Astrocyte of the cerebellum (primary cell): Measurements from ENCODE around the gene DACT1.

Experiments
- DNase-seq: peaks from one replicate; pipeline ENCODE4 v3.0.0-alpha.2; 2011; ENCODE audit warnings: low read depth
- H3K4me3 ChIP-seq: 2 replicates; pipeline ENCODE4 v1.5.1; 2011; ENCODE audit warnings: mild to moderate bottlenecking, low read depth, low read length, moderate library complexity
- in situ Hi-C: cut with HindIII; loops from 2 replicates; pipeline ENCODE4 v1.10.0; 2017; ENCODE audit warnings: low sequenced_read_pairs
- TF ChIP-seq, protein P1 (sequence below): IDR thresholded peaks from 2 replicates; pipeline ENCODE4 v1.5.1; 2012; ENCODE audit warnings: low read length, low read depth, moderate library complexity, mild to moderate bottlenecking; ENCODE audit errors: missing control alignments

Gene DACT1

GRCh38 chr14:58640959-58641358, 3.2 kb downstream of the DACT1 start:
- in situ Hi-C loops: no loop called here
- TF ChIP-seq, protein P1, sequence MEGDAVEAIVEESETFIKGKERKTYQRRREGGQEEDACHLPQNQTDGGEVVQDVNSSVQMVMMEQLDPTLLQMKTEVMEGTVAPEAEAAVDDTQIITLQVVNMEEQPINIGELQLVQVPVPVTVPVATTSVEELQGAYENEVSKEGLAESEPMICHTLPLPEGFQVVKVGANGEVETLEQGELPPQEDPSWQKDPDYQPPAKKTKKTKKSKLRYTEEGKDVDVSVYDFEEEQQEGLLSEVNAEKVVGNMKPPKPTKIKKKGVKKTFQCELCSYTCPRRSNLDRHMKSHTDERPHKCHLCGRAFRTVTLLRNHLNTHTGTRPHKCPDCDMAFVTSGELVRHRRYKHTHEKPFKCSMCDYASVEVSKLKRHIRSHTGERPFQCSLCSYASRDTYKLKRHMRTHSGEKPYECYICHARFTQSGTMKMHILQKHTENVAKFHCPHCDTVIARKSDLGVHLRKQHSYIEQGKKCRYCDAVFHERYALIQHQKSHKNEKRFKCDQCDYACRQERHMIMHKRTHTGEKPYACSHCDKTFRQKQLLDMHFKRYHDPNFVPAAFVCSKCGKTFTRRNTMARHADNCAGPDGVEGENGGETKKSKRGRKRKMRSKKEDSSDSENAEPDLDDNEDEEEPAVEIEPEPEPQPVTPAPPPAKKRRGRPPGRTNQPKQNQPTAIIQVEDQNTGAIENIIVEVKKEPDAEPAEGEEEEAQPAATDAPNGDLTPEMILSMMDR: no peak
- H3K4me3 ChIP-seq: no peak overlapping the region
- DNase-seq: no peak

- DNase-seq: no peak
- in situ Hi-C loops: no loop called here
- TF ChIP-seq, protein P1: no peak
- no peak overlapping the region for H3K4me3 ChIP-seq
These were observed 3.7 kb downstream of the DACT1 start for GRCh38 chr14:58641509-58641908.

DNA sequence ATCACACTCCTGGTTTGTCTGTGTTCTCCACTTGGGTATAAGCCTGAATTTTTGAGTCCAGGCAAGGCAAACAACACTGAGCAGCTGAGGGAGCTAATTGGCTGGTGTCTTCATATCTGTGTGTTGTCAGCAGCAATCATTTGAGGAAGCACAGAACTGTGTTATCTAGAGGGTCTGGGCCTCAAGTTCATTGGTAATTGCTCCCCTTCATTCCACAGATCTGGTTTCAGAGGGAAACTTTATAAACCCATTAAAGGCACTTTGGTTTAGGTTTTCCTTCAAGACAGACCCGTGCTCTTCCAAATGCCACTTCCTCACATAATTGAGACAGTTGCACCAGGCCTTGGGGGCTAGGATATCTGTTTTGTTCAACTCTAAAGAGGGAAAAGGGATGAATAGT, 5.6 kb downstream of the DACT1 start:
- in situ Hi-C loops: no loop called here
- no peak overlapping the region for H3K4me3 ChIP-seq
- no peak for DNase-seq
- TF ChIP-seq, protein P1: no peak

- in situ Hi-C loops: no loop called here
- TF ChIP-seq, protein P1: no peak
- no peak overlapping the region for H3K4me3 ChIP-seq
- no peak for DNase-seq
These were observed 7.9 kb downstream of the DACT1 start for GRCh38 chr14:58645641-58646040.

GRCh38 chr14:58646479-58646878, 8.7 kb downstream of the DACT1 start:
- in situ Hi-C loops: no loop called here
- TF ChIP-seq, protein P1: no peak
- no peak overlapping the region for H3K4me3 ChIP-seq
- DNase-seq: no peak

DNA sequence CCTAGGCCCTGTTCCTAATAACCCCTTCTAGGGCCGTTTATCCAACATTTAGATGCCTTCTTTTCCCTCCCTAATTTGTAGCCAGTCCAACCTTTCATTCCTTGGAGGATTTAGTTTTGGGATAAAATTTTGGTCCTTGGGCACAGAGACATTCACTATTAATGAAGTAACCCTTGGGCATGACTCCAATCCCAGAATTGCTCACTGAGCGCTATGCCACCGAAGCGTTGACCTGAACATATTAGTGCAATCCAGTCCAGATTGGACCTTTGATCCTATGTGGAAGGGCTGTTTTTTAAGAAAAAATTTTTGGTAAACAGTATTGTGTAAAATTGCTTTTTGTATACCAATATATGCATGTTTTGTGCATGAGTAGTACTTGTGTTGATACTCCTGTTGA, 10.0 kb downstream of the DACT1 start:
- in situ Hi-C loops: no loop called here
- DNase-seq: no peak
- no peak overlapping the region for H3K4me3 ChIP-seq
- TF ChIP-seq, protein P1: no peak

DNA sequence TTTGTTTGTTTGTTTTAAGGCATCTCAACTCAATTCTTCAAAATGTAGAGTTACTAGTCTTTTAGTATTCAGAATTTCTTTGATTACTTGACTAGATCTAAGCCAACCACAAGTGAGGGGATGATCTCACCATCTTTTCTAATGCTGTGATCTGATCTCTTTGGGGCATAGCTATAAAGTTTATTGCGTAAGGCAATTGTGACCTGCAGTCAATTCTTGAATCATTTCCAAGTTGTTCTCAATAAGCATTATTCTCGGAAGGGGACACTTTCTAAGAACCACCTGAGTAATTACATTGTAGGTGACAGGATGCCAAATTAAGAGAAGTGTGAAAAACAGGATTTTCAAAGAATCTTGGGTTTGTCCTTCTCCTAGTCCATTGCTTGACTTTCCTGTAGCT, 13.1 kb downstream of the DACT1 start:
- TF ChIP-seq, protein P1: no peak
- DNase-seq: no peak
- in situ Hi-C loops: no loop called here
- no peak overlapping the region for H3K4me3 ChIP-seq
